ENCODE measurements around the gene ENAH. TPM values are rescaled to one million over a fixed set of nuclear protein-coding genes. Genes with fewer than 3 reads are reported as not detected.

The ENAH gene
- total and polyA plus RNA-seq, 5 donors from 2014 or later, result 0.03 to 0.13 TPM; not detected in 3

- no peaks in the 10 kb centered on the region for H3K36me3 Mint-ChIP-seq
- peaks cover 17 to 59% (median 40%) of the 10 kb centered on the region in 4 donors for H3K4me1 Mint-ChIP-seq
- Histone ChIP-seq H3K9me3 (ENCODE audit: control insufficient read depth in 2 of 2, low read length in 2 of 2) (no peaks in the 10 kb centered on the region), H3K27me3 (ENCODE audit: control insufficient read depth, insufficient read depth, low read length) (no peaks in the 10 kb centered on the region), H3K27ac (ENCODE audit: insufficient read depth, low read length, poor library complexity, severe bottlenecking) (no peak overlapping the region), H3K4me1 (ENCODE audit: control insufficient read depth, insufficient read depth, low read length, poor library complexity, severe bottlenecking) (peaks cover 41% of the 10 kb centered on the region), H3K4me3 (ENCODE audit: low read depth, low read length) (no peak overlapping the region), H3K36me3 (ENCODE audit: control insufficient read depth, insufficient read depth, low read length) (no peaks in the 10 kb centered on the region)
- DNase-seq, result no peak
- peak overlapping the region in 1 of 4 donors; percentile 74 for H3K4me3 Mint-ChIP-seq
- peaks cover 5% of the 10 kb centered on the region for H3K27me3 Mint-ChIP-seq
- no peak for ATAC-seq (ENCODE audit: low read depth in 2 of 2)
- H3K27ac Mint-ChIP-seq, result peak overlapping the region; percentile 15 to 80 (median 36)
- H3K9me3 Mint-ChIP-seq, result no peaks in the 10 kb centered on the region
Measured at GRCh38 chr1:225470211-225471108, 182.5 kb downstream of the ENAH start.

- Histone ChIP-seq H3K36me3 (ENCODE audit: control insufficient read depth, insufficient read depth, low read length) (no peaks in the 10 kb centered on the region), H3K4me3 (ENCODE audit: low read depth, low read length) (peak overlapping the region; percentile 90), H3K27ac (ENCODE audit: insufficient read depth, low read length, poor library complexity, severe bottlenecking) (no peak overlapping the region), H3K4me1 (ENCODE audit: control insufficient read depth, insufficient read depth, low read length, poor library complexity, severe bottlenecking) (peaks cover 31% of the 10 kb centered on the region), H3K9me3 (ENCODE audit: control insufficient read depth in 2 of 2, low read length in 2 of 2) (no peaks in the 10 kb centered on the region), H3K27me3 (ENCODE audit: control insufficient read depth, insufficient read depth, low read length) (no peaks in the 10 kb centered on the region)
- peak overlapping the region; percentile 80 to 98 (median 97) for H3K27ac Mint-ChIP-seq
- no peak for DNase-seq
- peak overlapping the region; percentile 92 to 98 (median 96) for H3K4me3 Mint-ChIP-seq
- no peak for ATAC-seq (ENCODE audit: low read depth in 2 of 2)
- H3K27me3 Mint-ChIP-seq, result peaks cover 5% of the 10 kb centered on the region
- H3K36me3 Mint-ChIP-seq, result no peaks in the 10 kb centered on the region
- H3K4me1 Mint-ChIP-seq, result peaks cover 17 to 56% (median 36%) of the 10 kb centered on the region in 4 donors
- H3K9me3 Mint-ChIP-seq, result no peaks in the 10 kb centered on the region
Measured at GRCh38 chr1:225469051-225469450, 183.9 kb downstream of the ENAH start.

- Histone ChIP-seq H3K4me3 (ENCODE audit: low read depth, low read length) (peak overlapping the region; percentile 90), H3K36me3 (ENCODE audit: control insufficient read depth, insufficient read depth, low read length) (no peaks in the 10 kb centered on the region), H3K27me3 (ENCODE audit: control insufficient read depth, insufficient read depth, low read length) (no peaks in the 10 kb centered on the region), H3K4me1 (ENCODE audit: control insufficient read depth, insufficient read depth, low read length, poor library complexity, severe bottlenecking) (peaks cover 37% of the 10 kb centered on the region), H3K9me3 (ENCODE audit: control insufficient read depth in 2 of 2, low read length in 2 of 2) (no peaks in the 10 kb centered on the region), H3K27ac (ENCODE audit: insufficient read depth, low read length, poor library complexity, severe bottlenecking) (peak overlapping the region; percentile 96)
- H3K4me3 Mint-ChIP-seq, result peak overlapping the region; percentile 92 to 98 (median 96)
- H3K9me3 Mint-ChIP-seq, result no peaks in the 10 kb centered on the region
- H3K27me3 Mint-ChIP-seq, result peaks cover 5% of the 10 kb centered on the region
- no peaks in the 10 kb centered on the region for H3K36me3 Mint-ChIP-seq
- H3K27ac Mint-ChIP-seq, result peak overlapping the region; percentile 97 to 100 (median 98)
- ATAC-seq (ENCODE audit: low read depth in 2 of 2) (no peak), DNase-seq (peak in 2 of 3 donors; percentile 17 to 75)
- H3K4me1 Mint-ChIP-seq, result peaks cover 16 to 57% (median 37%) of the 10 kb centered on the region in 4 donors
Measured at GRCh38 chr1:225468270-225469020, 184.5 kb downstream of the ENAH start.

- ATAC-seq (ENCODE audit: low read depth in 2 of 2), result peak; percentile 89 to 91
- Mint-ChIP-seq H3K27ac (peak overlapping the region; percentile 97 to 100 (median 98)), H3K27me3 (peaks cover 5% of the 10 kb centered on the region), H3K36me3 (no peaks in the 10 kb centered on the region), H3K4me1 (peaks cover 12 to 59% (median 38%) of the 10 kb centered on the region in 4 donors), H3K9me3 (no peaks in the 10 kb centered on the region), H3K4me3 (peak overlapping the region; percentile 92 to 98 (median 96))
- DNase-seq, result peak; percentile 71 to 96 (median 86)
- H3K27ac ChIP-seq (ENCODE audit: insufficient read depth, low read length, poor library complexity, severe bottlenecking), result peak overlapping the region; percentile 96
- H3K36me3 ChIP-seq (ENCODE audit: control insufficient read depth, insufficient read depth, low read length), result no peaks in the 10 kb centered on the region
- H3K9me3 ChIP-seq (ENCODE audit: control insufficient read depth in 2 of 2, low read length in 2 of 2), result no peaks in the 10 kb centered on the region
- H3K4me1 ChIP-seq (ENCODE audit: control insufficient read depth, insufficient read depth, low read length, poor library complexity, severe bottlenecking), result peaks cover 39% of the 10 kb centered on the region
- H3K27me3 ChIP-seq (ENCODE audit: control insufficient read depth, insufficient read depth, low read length), result no peaks in the 10 kb centered on the region
- H3K4me3 ChIP-seq (ENCODE audit: low read depth, low read length), result peak overlapping the region; percentile 90
Measured at GRCh38 chr1:225467193-225468020, 185.5 kb downstream of the ENAH start.

GRCh38 chr1:225466848-225467192, 186.1 kb downstream of the ENAH start:
- Mint-ChIP-seq H3K27me3 (peaks cover 5% of the 10 kb centered on the region), H3K27ac (peak overlapping the region; percentile 97 to 100 (median 98)), H3K9me3 (no peaks in the 10 kb centered on the region), H3K4me3 (peak overlapping the region; percentile 92 to 98 (median 96)), H3K36me3 (no peaks in the 10 kb centered on the region), H3K4me1 (peaks cover 12 to 60% (median 39%) of the 10 kb centered on the region in 4 donors)
- peak overlapping the region; percentile 90 for H3K4me3 ChIP-seq (ENCODE audit: low read depth, low read length)
- peaks cover 39% of the 10 kb centered on the region for H3K4me1 ChIP-seq (ENCODE audit: control insufficient read depth, insufficient read depth, low read length, poor library complexity, severe bottlenecking)
- H3K9me3 ChIP-seq (ENCODE audit: control insufficient read depth in 2 of 2, low read length in 2 of 2), result no peaks in the 10 kb centered on the region
- H3K36me3 ChIP-seq (ENCODE audit: control insufficient read depth, insufficient read depth, low read length), result no peaks in the 10 kb centered on the region
- no peaks in the 10 kb centered on the region for H3K27me3 ChIP-seq (ENCODE audit: control insufficient read depth, insufficient read depth, low read length)
- DNase-seq (no peak), ATAC-seq (ENCODE audit: low read depth in 2 of 2) (no peak)
- peak overlapping the region; percentile 96 for H3K27ac ChIP-seq (ENCODE audit: insufficient read depth, low read length, poor library complexity, severe bottlenecking)

GRCh38 chr1:225465793-225466517, 187.0 kb downstream of the ENAH start:
- Mint-ChIP-seq H3K9me3 (no peaks in the 10 kb centered on the region), H3K36me3 (no peaks in the 10 kb centered on the region), H3K27ac (peak overlapping the region; percentile 78 to 96 (median 82)), H3K4me1 (peaks cover 12 to 65% (median 40%) of the 10 kb centered on the region in 4 donors), H3K4me3 (peak overlapping the region in 3 of 4 donors; percentile 24 to 98 (median 92)), H3K27me3 (peaks cover 5% of the 10 kb centered on the region)
- no peak for ATAC-seq (ENCODE audit: low read depth in 2 of 2)
- no peaks in the 10 kb centered on the region for H3K36me3 ChIP-seq (ENCODE audit: control insufficient read depth, insufficient read depth, low read length)
- H3K4me1 ChIP-seq (ENCODE audit: control insufficient read depth, insufficient read depth, low read length, poor library complexity, severe bottlenecking), result peaks cover 43% of the 10 kb centered on the region
- peak overlapping the region; percentile 96 for H3K27ac ChIP-seq (ENCODE audit: insufficient read depth, low read length, poor library complexity, severe bottlenecking)
- no peak overlapping the region for H3K4me3 ChIP-seq (ENCODE audit: low read depth, low read length)
- H3K27me3 ChIP-seq (ENCODE audit: control insufficient read depth, insufficient read depth, low read length), result no peaks in the 10 kb centered on the region
- H3K9me3 ChIP-seq (ENCODE audit: control insufficient read depth in 2 of 2, low read length in 2 of 2), result no peaks in the 10 kb centered on the region
- no peak for DNase-seq

Data from CD4-positive, CD25-positive, alpha-beta regulatory T cell (primary cell).